WTC11 (cell line): ENCODE results near the gene PRKCE.

ENCODE experiments used
- CBFB ChIP-seq: sonication (generic); formaldehyde crosslinking; IDR thresholded peaks from 2 replicates; pipeline ENCODE4 v1.8.1; 2022; ENCODE audit warnings: mild to moderate bottlenecking, low read depth, missing genetic modification reagents
- CREB1 ChIP-seq: sonication (generic); formaldehyde crosslinking; IDR thresholded peaks from 2 replicates; pipeline ENCODE4 v1.8.0; 2023; ENCODE audit warnings: mild to moderate bottlenecking, missing genetic modification reagents
- CREM ChIP-seq: sonication (generic); formaldehyde crosslinking; IDR thresholded peaks from 2 replicates; pipeline ENCODE4 v1.8.1; 2022; ENCODE audit warnings: mild to moderate bottlenecking, missing genetic modification reagents, moderate library complexity
- KAT7 ChIP-seq: sonication (generic); formaldehyde crosslinking; IDR thresholded peaks from 2 replicates; pipeline ENCODE4 v1.8.1; 2023; ENCODE audit warnings: missing genetic modification reagents, mild to moderate bottlenecking, borderline replicate concordance
- TCF7 ChIP-seq: sonication (generic); formaldehyde crosslinking; IDR thresholded peaks from 2 replicates; pipeline ENCODE4 v1.8.0; 2022; ENCODE audit warnings: mild to moderate bottlenecking, low read depth, missing genetic modification reagents, moderate library complexity
- ZNF263 ChIP-seq: sonication (generic); formaldehyde crosslinking; IDR thresholded peaks from 2 replicates; pipeline ENCODE4 v1.8.1; 2022; ENCODE audit warnings: low read depth, mild to moderate bottlenecking, moderate library complexity, missing genetic modification reagents
- TF ChIP-seq, protein P1 (sequence below): fragments of 200-600 bp; IDR thresholded peaks from 2 replicates; pipeline ENCODE4 v1.8.0; 2022; ENCODE audit warnings: antibody characterized with exemption
- TF ChIP-seq, protein P2 (sequence below): sonication (generic); formaldehyde crosslinking; IDR thresholded peaks from 2 replicates; pipeline ENCODE4 v1.8.0; 2023; ENCODE audit warnings: missing genetic modification reagents, mild to moderate bottlenecking, borderline replicate concordance
- TF ChIP-seq, protein P3 (sequence below): sonication (generic); formaldehyde crosslinking; IDR thresholded peaks from 2 replicates; pipeline ENCODE4 v1.8.0; 2022; ENCODE audit warnings: missing genetic modification reagents

DNA sequence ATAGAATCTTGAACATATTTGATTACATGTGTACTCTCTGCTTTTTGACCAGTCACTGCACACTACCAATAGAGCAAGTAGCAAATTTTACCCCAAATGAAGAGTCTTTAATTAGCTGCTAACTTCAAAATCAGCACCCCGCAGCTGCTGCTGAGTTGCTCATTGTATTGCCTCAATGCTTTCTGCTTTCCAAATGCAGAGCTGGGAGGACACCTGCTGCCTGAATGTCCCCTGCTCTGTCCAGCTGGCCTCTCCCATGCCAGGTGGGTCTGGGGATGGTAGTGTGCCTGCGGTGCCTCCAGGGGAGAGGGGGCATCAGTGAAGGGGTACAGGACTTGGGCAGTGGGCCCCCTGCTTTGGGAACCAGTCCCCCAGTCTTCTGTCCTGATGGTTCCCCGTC lies 184.8 kb downstream of the PRKCE start:
- TF ChIP-seq KAT7 (no peak), ZNF263 (no peak), CREM (no peak), TCF7 (CRISPR knock-in tag) (no peak), CBFB (CRISPR knock-in tag) (no peak), CREB1 (CRISPR knock-in tag) (no peak)
- TF ChIP-seq, protein P1, sequence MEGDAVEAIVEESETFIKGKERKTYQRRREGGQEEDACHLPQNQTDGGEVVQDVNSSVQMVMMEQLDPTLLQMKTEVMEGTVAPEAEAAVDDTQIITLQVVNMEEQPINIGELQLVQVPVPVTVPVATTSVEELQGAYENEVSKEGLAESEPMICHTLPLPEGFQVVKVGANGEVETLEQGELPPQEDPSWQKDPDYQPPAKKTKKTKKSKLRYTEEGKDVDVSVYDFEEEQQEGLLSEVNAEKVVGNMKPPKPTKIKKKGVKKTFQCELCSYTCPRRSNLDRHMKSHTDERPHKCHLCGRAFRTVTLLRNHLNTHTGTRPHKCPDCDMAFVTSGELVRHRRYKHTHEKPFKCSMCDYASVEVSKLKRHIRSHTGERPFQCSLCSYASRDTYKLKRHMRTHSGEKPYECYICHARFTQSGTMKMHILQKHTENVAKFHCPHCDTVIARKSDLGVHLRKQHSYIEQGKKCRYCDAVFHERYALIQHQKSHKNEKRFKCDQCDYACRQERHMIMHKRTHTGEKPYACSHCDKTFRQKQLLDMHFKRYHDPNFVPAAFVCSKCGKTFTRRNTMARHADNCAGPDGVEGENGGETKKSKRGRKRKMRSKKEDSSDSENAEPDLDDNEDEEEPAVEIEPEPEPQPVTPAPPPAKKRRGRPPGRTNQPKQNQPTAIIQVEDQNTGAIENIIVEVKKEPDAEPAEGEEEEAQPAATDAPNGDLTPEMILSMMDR = no peak
- TF ChIP-seq, protein P2, sequence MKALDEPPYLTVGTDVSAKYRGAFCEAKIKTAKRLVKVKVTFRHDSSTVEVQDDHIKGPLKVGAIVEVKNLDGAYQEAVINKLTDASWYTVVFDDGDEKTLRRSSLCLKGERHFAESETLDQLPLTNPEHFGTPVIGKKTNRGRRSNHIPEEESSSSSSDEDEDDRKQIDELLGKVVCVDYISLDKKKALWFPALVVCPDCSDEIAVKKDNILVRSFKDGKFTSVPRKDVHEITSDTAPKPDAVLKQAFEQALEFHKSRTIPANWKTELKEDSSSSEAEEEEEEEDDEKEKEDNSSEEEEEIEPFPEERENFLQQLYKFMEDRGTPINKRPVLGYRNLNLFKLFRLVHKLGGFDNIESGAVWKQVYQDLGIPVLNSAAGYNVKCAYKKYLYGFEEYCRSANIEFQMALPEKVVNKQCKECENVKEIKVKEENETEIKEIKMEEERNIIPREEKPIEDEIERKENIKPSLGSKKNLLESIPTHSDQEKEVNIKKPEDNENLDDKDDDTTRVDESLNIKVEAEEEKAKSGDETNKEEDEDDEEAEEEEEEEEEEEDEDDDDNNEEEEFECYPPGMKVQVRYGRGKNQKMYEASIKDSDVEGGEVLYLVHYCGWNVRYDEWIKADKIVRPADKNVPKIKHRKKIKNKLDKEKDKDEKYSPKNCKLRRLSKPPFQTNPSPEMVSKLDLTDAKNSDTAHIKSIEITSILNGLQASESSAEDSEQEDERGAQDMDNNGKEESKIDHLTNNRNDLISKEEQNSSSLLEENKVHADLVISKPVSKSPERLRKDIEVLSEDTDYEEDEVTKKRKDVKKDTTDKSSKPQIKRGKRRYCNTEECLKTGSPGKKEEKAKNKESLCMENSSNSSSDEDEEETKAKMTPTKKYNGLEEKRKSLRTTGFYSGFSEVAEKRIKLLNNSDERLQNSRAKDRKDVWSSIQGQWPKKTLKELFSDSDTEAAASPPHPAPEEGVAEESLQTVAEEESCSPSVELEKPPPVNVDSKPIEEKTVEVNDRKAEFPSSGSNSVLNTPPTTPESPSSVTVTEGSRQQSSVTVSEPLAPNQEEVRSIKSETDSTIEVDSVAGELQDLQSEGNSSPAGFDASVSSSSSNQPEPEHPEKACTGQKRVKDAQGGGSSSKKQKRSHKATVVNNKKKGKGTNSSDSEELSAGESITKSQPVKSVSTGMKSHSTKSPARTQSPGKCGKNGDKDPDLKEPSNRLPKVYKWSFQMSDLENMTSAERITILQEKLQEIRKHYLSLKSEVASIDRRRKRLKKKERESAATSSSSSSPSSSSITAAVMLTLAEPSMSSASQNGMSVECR (CRISPR knock-in tag) = no peak
- TF ChIP-seq, protein P3, sequence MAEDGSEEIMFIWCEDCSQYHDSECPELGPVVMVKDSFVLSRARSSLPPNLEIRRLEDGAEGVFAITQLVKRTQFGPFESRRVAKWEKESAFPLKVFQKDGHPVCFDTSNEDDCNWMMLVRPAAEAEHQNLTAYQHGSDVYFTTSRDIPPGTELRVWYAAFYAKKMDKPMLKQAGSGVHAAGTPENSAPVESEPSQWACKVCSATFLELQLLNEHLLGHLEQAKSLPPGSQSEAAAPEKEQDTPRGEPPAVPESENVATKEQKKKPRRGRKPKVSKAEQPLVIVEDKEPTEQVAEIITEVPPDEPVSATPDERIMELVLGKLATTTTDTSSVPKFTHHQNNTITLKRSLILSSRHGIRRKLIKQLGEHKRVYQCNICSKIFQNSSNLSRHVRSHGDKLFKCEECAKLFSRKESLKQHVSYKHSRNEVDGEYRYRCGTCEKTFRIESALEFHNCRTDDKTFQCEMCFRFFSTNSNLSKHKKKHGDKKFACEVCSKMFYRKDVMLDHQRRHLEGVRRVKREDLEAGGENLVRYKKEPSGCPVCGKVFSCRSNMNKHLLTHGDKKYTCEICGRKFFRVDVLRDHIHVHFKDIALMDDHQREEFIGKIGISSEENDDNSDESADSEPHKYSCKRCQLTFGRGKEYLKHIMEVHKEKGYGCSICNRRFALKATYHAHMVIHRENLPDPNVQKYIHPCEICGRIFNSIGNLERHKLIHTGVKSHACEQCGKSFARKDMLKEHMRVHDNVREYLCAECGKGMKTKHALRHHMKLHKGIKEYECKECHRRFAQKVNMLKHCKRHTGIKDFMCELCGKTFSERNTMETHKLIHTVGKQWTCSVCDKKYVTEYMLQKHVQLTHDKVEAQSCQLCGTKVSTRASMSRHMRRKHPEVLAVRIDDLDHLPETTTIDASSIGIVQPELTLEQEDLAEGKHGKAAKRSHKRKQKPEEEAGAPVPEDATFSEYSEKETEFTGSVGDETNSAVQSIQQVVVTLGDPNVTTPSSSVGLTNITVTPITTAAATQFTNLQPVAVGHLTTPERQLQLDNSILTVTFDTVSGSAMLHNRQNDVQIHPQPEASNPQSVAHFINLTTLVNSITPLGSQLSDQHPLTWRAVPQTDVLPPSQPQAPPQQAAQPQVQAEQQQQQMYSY (CRISPR knock-in tag) = no peak
